GM21526 (cell line): ENCODE measurements around the gene ARID1B.

ENCODE experiments used
- ATAC-seq: cut with Tn5 transposase; IDR thresholded peaks from one replicate; pipeline ENCODE4 v1.9.1; 2021; ENCODE audit warnings: moderate library complexity; ENCODE audit not compliant: unreplicated experiment, low FRiP score

Gene ARID1B

GRCh38 chr6:156773935-156774852, 3.0 kb upstream of the ARID1B start:
- ATAC-seq = no peak

- no peak for ATAC-seq
Observed at GRCh38 chr6:156774863-156775405, 2.2 kb upstream of the ARID1B start.

- no peak for ATAC-seq
Observed at GRCh38 chr6:156775717-156776116, 1.5 kb upstream of the ARID1B start.

- ATAC-seq = no peak
Observed at GRCh38 chr6:156776470-156776839, 723 bp upstream of the ARID1B start.

GRCh38 chr6:156777577-156778453, 637 bp downstream of the ARID1B start:
- no peak for ATAC-seq

- no peak for ATAC-seq
Observed at GRCh38 chr6:156778454-156779205, 1.5 kb downstream of the ARID1B start.

GRCh38 chr6:156779206-156780094, 2.3 kb downstream of the ARID1B start:
- ATAC-seq = no peak

- peak; percentile 44 for ATAC-seq
Observed at GRCh38 chr6:156780102-156780641, 3.0 kb downstream of the ARID1B start.

GRCh38 chr6:156780962-156781853, 4.0 kb downstream of the ARID1B start:
- no peak for ATAC-seq

- ATAC-seq = no peak
Observed at GRCh38 chr6:156781861-156782631, 4.9 kb downstream of the ARID1B start.

- ATAC-seq = no peak
Observed at GRCh38 chr6:156782691-156783320, 5.6 kb downstream of the ARID1B start.

- no peak for ATAC-seq
Observed at GRCh38 chr6:156783958-156784357, 6.8 kb downstream of the ARID1B start.

GRCh38 chr6:156786652-156787051, 9.5 kb downstream of the ARID1B start:
- no peak for ATAC-seq

- ATAC-seq = no peak
Observed at GRCh38 chr6:156787569-156788492, 10.7 kb downstream of the ARID1B start.

GRCh38 chr6:156789081-156789943, 12.1 kb downstream of the ARID1B start:
- no peak for ATAC-seq
